Tibial artery (tissue), 4 donors: Measurements from ENCODE around the gene PSEN2.
A peak's percentile ranks its signal among the peaks of the same experiment; 100 is the strongest.

ENCODE experiments used
- DNase-seq, 2 donors: peaks; one replicate each; pipeline ENCODE4 v3.0.0-alpha.2; 2019
- H3K27ac ChIP-seq, 2 donors: fragments of 200-600 bp; sonication (generic) in 1 of 2; 1 replicate in 1 of 2; 2 replicates in 1 of 2; pipeline ENCODE4 v1.5.1; 2018 to 2019; ENCODE audit warnings: mild to moderate bottlenecking in 1 of 2
- H3K27me3 ChIP-seq, 2 donors: fragments of 200-600 bp; sonication (generic) in 1 of 2; one replicate each; pipeline versions ENCODE4 v1.5.1 to v1.6.0; 2016 to 2019
- H3K36me3 ChIP-seq, 3 donors: fragments of 200-600 bp; sonication (generic) in 2 of 3; one replicate each; pipeline ENCODE4 v1.5.1; 2016 to 2019; ENCODE audit warnings: mild to moderate bottlenecking in 2 of 3
- H3K4me1 ChIP-seq, 4 donors: fragments of 200-600 bp; sonication (generic) in 2 of 4; 1 replicate in 3 of 4; 2 replicates in 1 of 4; pipeline ENCODE4 v1.5.1; 2016 to 2019
- H3K4me3 ChIP-seq, 2 donors: fragments of 200-600 bp; sonication (generic) in 1 of 2; 1 replicate in 1 of 2; 2 replicates in 1 of 2; pipeline ENCODE4 v1.5.1; 2018 to 2019; ENCODE audit warnings: mild to moderate bottlenecking in 2 of 2
- H3K9me3 ChIP-seq, 3 donors: fragments of 200-600 bp; sonication (generic) in 1 of 3; one replicate each; pipeline ENCODE4 v1.5.1; 2016 to 2019
- intact Hi-C: fragments of 100-400 bp; cut with DNase I; formaldehyde crosslinking; loops from one replicate; pipeline ENCODE4 v1.15.0; 2023; ENCODE audit warnings: low total_unique reads
- TF ChIP-seq, protein P1 (sequence below), 2 experiments: fragments of 200-600 bp in 1 of 2; fragments of 450-650 bp in 1 of 2; IDR thresholded peaks; one replicate each; pipeline ENCODE4 v1.5.1; 2017 to 2019; ENCODE audit warnings: antibody characterized with exemption in 2 of 2, mild to moderate bottlenecking in 1 of 2, moderate library complexity in 1 of 2

Gene PSEN2

DNA sequence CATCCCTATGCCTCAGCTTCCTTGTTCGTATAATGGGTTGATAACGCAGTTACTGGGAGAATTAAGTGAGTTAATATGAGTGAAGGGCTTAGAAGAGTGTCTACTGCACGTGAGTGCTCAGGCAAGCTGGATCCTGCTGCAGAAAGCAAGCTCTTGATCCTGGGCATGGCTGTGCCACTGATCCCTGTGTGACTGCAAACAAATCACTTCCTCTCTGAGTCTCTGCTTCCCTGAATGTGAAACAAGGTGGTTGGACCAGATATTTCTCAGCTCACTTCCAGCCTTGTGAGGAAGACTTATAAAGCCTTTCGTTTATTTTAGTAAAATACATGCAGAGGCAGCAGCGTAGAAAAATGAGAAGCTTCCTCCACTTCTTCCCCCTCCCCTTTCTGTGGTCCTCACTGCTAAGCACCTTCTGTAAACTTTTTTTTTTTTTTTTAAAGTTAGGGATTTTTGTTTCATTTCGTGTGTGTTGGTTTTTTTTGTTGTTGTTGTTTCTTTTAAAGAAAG lies 13.8 kb downstream of the PSEN2 start:
- TF ChIP-seq, protein P1, sequence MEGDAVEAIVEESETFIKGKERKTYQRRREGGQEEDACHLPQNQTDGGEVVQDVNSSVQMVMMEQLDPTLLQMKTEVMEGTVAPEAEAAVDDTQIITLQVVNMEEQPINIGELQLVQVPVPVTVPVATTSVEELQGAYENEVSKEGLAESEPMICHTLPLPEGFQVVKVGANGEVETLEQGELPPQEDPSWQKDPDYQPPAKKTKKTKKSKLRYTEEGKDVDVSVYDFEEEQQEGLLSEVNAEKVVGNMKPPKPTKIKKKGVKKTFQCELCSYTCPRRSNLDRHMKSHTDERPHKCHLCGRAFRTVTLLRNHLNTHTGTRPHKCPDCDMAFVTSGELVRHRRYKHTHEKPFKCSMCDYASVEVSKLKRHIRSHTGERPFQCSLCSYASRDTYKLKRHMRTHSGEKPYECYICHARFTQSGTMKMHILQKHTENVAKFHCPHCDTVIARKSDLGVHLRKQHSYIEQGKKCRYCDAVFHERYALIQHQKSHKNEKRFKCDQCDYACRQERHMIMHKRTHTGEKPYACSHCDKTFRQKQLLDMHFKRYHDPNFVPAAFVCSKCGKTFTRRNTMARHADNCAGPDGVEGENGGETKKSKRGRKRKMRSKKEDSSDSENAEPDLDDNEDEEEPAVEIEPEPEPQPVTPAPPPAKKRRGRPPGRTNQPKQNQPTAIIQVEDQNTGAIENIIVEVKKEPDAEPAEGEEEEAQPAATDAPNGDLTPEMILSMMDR (IDR thresholded peaks at IDR 0.05): no peak
- no peaks in the 10 kb centered on the region for H3K4me1 ChIP-seq
- peak in 1 of 2 donors; percentile 24 for DNase-seq

DNA sequence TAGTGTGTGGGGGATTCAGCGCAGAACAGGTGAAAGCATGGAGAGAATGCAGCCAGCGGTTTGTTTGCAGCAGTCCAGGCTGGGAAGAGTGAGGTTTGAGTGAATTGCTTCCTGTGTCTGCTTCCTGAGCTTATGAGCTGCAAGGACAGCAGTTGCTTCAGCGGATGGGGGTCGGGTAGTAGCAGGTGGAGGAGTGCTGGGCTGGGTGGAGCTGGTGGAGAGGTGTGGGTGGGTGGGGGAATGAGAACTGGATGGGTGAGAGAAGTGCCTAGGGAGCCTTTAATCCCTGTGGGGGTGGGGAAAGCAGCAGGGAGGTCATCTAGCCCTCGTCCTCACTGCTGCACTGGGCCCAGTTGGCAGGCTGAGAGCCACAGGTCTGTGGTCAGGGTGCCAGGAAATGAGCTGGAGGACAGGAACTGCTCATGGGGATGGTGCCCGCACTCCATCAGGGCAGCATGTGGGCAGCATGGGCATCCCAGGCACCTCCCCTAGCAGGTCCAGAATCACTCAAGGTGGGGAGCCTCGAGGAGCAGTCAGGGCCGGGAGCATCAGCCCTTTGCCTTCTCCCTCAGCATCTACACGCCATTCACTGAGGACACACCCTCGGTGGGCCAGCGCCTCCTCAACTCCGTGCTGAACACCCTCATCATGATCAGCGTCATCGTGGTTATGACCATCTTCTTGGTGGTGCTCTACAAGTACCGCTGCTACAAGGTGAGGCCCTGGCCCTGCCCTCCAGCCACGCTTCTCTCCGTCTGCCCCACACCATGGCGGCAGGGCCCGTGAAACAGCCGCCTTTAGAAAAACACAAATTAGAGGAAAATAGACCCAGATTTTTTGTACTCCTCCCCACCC lies 14.8 kb downstream of the PSEN2 start:
- TF ChIP-seq, protein P1 (IDR thresholded peaks at IDR 0.05): no peak
- Histone ChIP-seq H3K27ac (no peak overlapping the region), H3K4me3 (no peak overlapping the region), H3K36me3 (peaks cover 55 to 93% (median 65%) of the 10 kb centered on the region in 3 donors), H3K9me3 (no peaks in the 10 kb centered on the region), H3K4me1 (no peaks in the 10 kb centered on the region), H3K27me3 (no peaks in the 10 kb centered on the region)
- peak in 1 of 2 donors; percentile 41 for DNase-seq
- intact Hi-C loops: no loop called here

More for the DNA sequence above, 13.8 kb downstream of the PSEN2 start:
- Histone ChIP-seq H3K9me3 (no peaks in the 10 kb centered on the region), H3K36me3 (peaks cover 47 to 93% (median 57%) of the 10 kb centered on the region in 3 donors), H3K27me3 (no peaks in the 10 kb centered on the region), H3K27ac (no peak overlapping the region), H3K4me3 (no peak overlapping the region)
- intact Hi-C loops: no loop called here

DNA sequence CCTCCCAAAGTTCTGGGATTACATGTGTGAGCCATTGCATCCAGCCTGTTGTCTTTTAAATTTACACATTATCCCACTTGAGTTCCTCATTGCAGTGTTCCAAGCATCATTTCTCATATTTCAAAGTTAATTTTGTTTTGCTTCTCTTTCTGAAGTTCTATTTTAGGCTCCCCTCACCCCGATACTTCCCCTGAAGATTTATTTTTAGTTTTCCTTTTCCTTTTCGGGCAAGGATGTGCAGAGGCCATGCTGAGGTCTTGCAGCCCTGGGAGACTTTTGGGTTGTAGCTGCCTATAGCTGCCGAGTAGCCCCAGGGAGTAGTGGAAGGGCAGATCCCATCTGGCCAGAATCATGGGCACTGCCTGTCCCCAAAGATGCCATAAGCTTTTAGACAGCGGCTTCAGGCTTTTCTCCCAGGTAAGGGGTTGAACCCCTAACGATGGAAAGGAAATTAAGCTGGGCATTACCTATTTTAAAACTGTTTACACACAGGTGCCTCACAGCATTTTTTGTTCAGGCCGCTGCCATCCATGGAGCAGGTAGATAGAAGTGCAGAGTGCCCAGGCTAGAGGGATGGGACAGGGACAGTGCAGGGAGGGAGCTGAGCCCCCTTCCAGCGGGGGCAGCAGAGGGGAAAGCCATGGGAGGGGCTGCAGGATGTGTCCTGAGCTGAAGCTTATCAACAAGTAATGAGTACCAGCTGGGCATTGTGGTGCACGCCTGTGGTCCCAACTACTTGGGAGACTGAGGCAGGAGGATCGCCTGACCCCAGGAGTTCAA lies 15.9 kb downstream of the PSEN2 start:
- intact Hi-C loops: no loop called here
- Histone ChIP-seq H3K36me3 (peaks cover 51 to 93% (median 63%) of the 10 kb centered on the region in 3 donors), H3K4me1 (no peaks in the 10 kb centered on the region), H3K9me3 (no peaks in the 10 kb centered on the region), H3K4me3 (no peak overlapping the region), H3K27me3 (no peaks in the 10 kb centered on the region), H3K27ac (no peak overlapping the region)
- TF ChIP-seq, protein P1 (IDR thresholded peaks at IDR 0.05): no peak
- DNase-seq: no peak

DNA sequence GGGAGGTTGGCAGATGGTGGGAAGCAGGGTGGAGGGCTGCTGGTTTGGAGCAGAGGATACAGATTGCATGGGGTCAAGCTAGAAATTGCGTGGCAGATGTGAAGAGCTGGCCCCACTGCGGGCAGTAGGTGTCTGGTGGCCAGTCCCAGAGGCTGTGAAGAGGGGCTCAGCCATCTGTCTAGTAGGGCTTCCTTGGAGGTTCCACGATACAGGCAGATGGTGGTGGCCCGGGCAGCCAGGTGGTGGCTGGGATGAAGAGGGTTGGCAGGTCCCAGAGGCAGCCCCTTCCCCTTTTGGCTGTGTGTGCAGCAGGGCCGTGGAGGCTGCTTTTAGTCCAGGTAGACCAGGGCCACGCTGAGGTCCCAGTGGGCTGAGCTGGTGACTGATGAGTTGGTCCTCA lies 16.6 kb downstream of the PSEN2 start:
- no peak overlapping the region for H3K4me3 ChIP-seq
- no peaks in the 10 kb centered on the region for H3K9me3 ChIP-seq
- H3K27me3 ChIP-seq: no peaks in the 10 kb centered on the region
- H3K4me1 ChIP-seq: no peaks in the 10 kb centered on the region
- TF ChIP-seq, protein P1 (IDR thresholded peaks at IDR 0.05): no peak
- H3K36me3 ChIP-seq: peaks cover 50 to 93% (median 64%) of the 10 kb centered on the region in 3 donors
- intact Hi-C loops: no loop called here
- DNase-seq: no peak
- no peak overlapping the region for H3K27ac ChIP-seq

DNA sequence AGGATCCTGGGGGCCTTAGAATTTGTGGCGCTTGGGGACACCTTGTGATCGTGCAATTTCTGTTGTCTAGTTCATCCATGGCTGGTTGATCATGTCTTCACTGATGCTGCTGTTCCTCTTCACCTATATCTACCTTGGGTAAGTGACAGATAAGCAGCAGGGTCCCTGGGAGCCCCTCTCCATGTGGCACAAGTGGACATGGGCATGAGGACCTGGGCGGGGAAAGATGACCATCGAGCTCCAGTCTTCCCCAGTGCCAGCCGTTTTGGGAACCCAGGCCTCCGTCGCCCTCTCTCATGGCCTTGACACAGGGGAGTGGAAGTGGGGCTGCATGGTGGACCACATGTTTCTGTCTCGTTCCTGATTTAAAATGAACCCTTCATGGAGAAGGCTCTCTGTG lies 17.6 kb downstream of the PSEN2 start:
- intact Hi-C loops: no loop called here
- H3K36me3 ChIP-seq: peaks cover 53 to 95% (median 68%) of the 10 kb centered on the region in 3 donors
- no peak overlapping the region for H3K4me3 ChIP-seq
- TF ChIP-seq, protein P1 (IDR thresholded peaks at IDR 0.05): no peak
- H3K9me3 ChIP-seq: no peaks in the 10 kb centered on the region
- H3K27me3 ChIP-seq: no peaks in the 10 kb centered on the region
- H3K27ac ChIP-seq: no peak overlapping the region
- no peaks in the 10 kb centered on the region for H3K4me1 ChIP-seq
- DNase-seq: no peak
